Vagina (tissue), 2 donors: ENCODE results near the gene RFT1.

Experiments
- POLR2AphosphoS5 ChIP-seq, 2 donors: sonication (generic); formaldehyde crosslinking; IDR thresholded peaks; one replicate each; pipeline ENCODE4 v1.9.0; 2017; ENCODE audit warnings: antibody characterized with exemption in 2 of 2, mild to moderate bottlenecking in 2 of 2, low read depth in 1 of 2; ENCODE audit not compliant: insufficient read depth in 1 of 2
- TF ChIP-seq, protein P1 (sequence below), 3 experiments: fragments of 450-650 bp in 2 of 3; fragments of 200-600 bp in 1 of 3; sonication (generic) in 1 of 3; IDR thresholded peaks; one replicate each; pipeline ENCODE4 v1.5.1; 2017 to 2019; ENCODE audit warnings: antibody characterized with exemption in 3 of 3, mild to moderate bottlenecking in 2 of 3, moderate library complexity in 2 of 3

DNA sequence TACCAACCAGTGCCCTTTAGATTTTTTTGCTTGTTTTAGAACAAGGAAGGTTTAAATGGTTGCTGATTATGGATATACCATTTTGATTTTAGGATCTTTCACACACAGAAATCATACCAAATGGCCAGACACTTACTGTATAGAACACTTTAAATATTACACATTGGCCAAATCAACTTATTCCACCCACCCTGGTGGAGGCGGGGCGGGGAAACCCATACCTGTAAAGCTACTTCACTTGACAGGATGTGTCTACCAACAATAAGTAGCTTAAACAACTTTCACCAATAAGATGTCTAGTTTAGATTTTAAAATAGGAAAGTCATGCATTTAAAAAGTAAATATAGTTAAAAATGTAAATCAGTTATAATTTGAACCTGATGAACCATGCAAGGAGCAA lies 67.3 kb downstream of the RFT1 start:
- TF ChIP-seq POLR2AphosphoS5 (IDR thresholded peaks at IDR 0.05; ENCODE audit: insufficient read depth in 1 of 2, low read depth in 1 of 2) = no peak
- TF ChIP-seq, protein P1, sequence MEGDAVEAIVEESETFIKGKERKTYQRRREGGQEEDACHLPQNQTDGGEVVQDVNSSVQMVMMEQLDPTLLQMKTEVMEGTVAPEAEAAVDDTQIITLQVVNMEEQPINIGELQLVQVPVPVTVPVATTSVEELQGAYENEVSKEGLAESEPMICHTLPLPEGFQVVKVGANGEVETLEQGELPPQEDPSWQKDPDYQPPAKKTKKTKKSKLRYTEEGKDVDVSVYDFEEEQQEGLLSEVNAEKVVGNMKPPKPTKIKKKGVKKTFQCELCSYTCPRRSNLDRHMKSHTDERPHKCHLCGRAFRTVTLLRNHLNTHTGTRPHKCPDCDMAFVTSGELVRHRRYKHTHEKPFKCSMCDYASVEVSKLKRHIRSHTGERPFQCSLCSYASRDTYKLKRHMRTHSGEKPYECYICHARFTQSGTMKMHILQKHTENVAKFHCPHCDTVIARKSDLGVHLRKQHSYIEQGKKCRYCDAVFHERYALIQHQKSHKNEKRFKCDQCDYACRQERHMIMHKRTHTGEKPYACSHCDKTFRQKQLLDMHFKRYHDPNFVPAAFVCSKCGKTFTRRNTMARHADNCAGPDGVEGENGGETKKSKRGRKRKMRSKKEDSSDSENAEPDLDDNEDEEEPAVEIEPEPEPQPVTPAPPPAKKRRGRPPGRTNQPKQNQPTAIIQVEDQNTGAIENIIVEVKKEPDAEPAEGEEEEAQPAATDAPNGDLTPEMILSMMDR (IDR thresholded peaks at IDR 0.05) = no peak
